Sigmoid colon (tissue), 4 donors: Measurements from ENCODE around the gene GRIK4.

Experiments
- EP300 ChIP-seq, 4 donors: sonication (generic); formaldehyde crosslinking; IDR thresholded peaks; one replicate each; pipeline ENCODE4 v1.6.1; 2017; ENCODE audit warnings: antibody characterized with exemption in 4 of 4
- POLR2A ChIP-seq, 2 donors: fragments of 450-650 bp; IDR thresholded peaks; one replicate each; pipeline ENCODE4 v1.6.1; 2016; ENCODE audit warnings: antibody characterized with exemption in 2 of 2, mild to moderate bottlenecking in 2 of 2, moderate library complexity in 2 of 2
- POLR2AphosphoS5 ChIP-seq, 4 donors: sonication (generic); formaldehyde crosslinking; IDR thresholded peaks; one replicate each; pipeline ENCODE4 v1.6.1; 2017; ENCODE audit warnings: antibody characterized with exemption in 4 of 4
- TF ChIP-seq, protein P1 (sequence below), 4 experiments: fragments of 450-650 bp in 3 of 4; fragments of 200-600 bp in 1 of 4; IDR thresholded peaks; one replicate each; pipeline ENCODE4 v1.5.1; 2016 to 2019; ENCODE audit warnings: antibody characterized with exemption in 4 of 4, mild to moderate bottlenecking in 3 of 4, moderate library complexity in 2 of 4

GRCh38 chr11:120565466-120566155, 54.1 kb downstream of the GRIK4 start:
- TF ChIP-seq POLR2A (IDR thresholded peaks at IDR 0.05) (no peak), POLR2AphosphoS5 (IDR thresholded peaks at IDR 0.05) (no peak), EP300 (IDR thresholded peaks at IDR 0.05) (no peak)
- TF ChIP-seq, protein P1, sequence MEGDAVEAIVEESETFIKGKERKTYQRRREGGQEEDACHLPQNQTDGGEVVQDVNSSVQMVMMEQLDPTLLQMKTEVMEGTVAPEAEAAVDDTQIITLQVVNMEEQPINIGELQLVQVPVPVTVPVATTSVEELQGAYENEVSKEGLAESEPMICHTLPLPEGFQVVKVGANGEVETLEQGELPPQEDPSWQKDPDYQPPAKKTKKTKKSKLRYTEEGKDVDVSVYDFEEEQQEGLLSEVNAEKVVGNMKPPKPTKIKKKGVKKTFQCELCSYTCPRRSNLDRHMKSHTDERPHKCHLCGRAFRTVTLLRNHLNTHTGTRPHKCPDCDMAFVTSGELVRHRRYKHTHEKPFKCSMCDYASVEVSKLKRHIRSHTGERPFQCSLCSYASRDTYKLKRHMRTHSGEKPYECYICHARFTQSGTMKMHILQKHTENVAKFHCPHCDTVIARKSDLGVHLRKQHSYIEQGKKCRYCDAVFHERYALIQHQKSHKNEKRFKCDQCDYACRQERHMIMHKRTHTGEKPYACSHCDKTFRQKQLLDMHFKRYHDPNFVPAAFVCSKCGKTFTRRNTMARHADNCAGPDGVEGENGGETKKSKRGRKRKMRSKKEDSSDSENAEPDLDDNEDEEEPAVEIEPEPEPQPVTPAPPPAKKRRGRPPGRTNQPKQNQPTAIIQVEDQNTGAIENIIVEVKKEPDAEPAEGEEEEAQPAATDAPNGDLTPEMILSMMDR (IDR thresholded peaks at IDR 0.05), result no peak
